GM21367 (cell line): ENCODE measurements around the gene RNF103.
"Not testable (repeated sequence)": the region's sequence is repeated elsewhere in the genome, so short reads cannot be mapped to it uniquely, and the experiment has no call there.

Source experiments
- ATAC-seq: cut with Tn5 transposase; IDR thresholded peaks from one replicate; pipeline ENCODE4 v1.9.1; 2021; ENCODE audit not compliant: unreplicated experiment

RNF103 gene

GRCh38 chr2:86627550-86627949, 3.9 kb upstream of the RNF103 start:
- no peak for ATAC-seq

GRCh38 chr2:86625096-86625495, 1.4 kb upstream of the RNF103 start:
- no peak for ATAC-seq

- ATAC-seq: no peak
Observed at GRCh38 chr2:86624267-86624547, 542 bp upstream of the RNF103 start.

GRCh38 chr2:86623043-86623493, 597 bp downstream of the RNF103 start:
- ATAC-seq: peak; percentile 28

- no peak for ATAC-seq
Observed at GRCh38 chr2:86622519-86623042, 1.1 kb downstream of the RNF103 start.

- no peak for ATAC-seq
Observed at GRCh38 chr2:86621280-86621943, 2.3 kb downstream of the RNF103 start.

- no peak for ATAC-seq
Observed at GRCh38 chr2:86617738-86618137, 5.9 kb downstream of the RNF103 start.

GRCh38 chr2:86617153-86617552, 6.5 kb downstream of the RNF103 start:
- peak; percentile 55 for ATAC-seq

GRCh38 chr2:86616502-86616901, 7.2 kb downstream of the RNF103 start:
- no peak for ATAC-seq

- ATAC-seq: no peak
Observed at GRCh38 chr2:86615596-86615995, 8.1 kb downstream of the RNF103 start.

GRCh38 chr2:86613515-86613914, 10.2 kb downstream of the RNF103 start:
- no peak for ATAC-seq

- ATAC-seq: no peak
Observed at GRCh38 chr2:86610871-86611270, 12.8 kb downstream of the RNF103 start.

GRCh38 chr2:86608832-86609410, 14.7 kb downstream of the RNF103 start:
- ATAC-seq: no peak

- ATAC-seq: no peak
Observed at GRCh38 chr2:86603905-86604304, 19.8 kb downstream of the RNF103 start.

GRCh38 chr2:86598966-86599365, 24.7 kb downstream of the RNF103 start:
- ATAC-seq: no peak

GRCh38 chr2:86596118-86596517, 27.5 kb downstream of the RNF103 start:
- ATAC-seq: no peak

GRCh38 chr2:86593266-86593665, 30.4 kb downstream of the RNF103 start:
- no peak for ATAC-seq

- ATAC-seq: no peak
Observed at GRCh38 chr2:86592547-86593230, 31.0 kb downstream of the RNF103 start.

GRCh38 chr2:86589701-86590100, 34.0 kb downstream of the RNF103 start:
- not testable (repeated sequence) for ATAC-seq

GRCh38 chr2:86584151-86584913, 39.3 kb downstream of the RNF103 start:
- no peak for ATAC-seq

GRCh38 chr2:86580560-86580959, 43.1 kb downstream of the RNF103 start:
- ATAC-seq: no peak
